Measurements from ENCODE around the gene AFF4.

- TF ChIP-seq MYC (IDR thresholded peaks at IDR 0.05; ENCODE audit: insufficient read depth, insufficient read length, insufficient replicate concordance, low read length, severe bottlenecking) (no peak), SP1 (IDR thresholded peaks at IDR 0.05; ENCODE audit: low read depth, low read length) (no peak)
Measured at GRCh38 chr5:132901036-132901435, 62.4 kb downstream of the AFF4 start.
